ENCODE measurements around the gene NOG. TPM values are rescaled to one million over a fixed set of nuclear protein-coding genes. Genes with fewer than 3 reads are reported as not detected.

The NOG gene
- total RNA-seq, 2 experiments from 2014 or later: 23.5 to 25.8 TPM

DNA sequence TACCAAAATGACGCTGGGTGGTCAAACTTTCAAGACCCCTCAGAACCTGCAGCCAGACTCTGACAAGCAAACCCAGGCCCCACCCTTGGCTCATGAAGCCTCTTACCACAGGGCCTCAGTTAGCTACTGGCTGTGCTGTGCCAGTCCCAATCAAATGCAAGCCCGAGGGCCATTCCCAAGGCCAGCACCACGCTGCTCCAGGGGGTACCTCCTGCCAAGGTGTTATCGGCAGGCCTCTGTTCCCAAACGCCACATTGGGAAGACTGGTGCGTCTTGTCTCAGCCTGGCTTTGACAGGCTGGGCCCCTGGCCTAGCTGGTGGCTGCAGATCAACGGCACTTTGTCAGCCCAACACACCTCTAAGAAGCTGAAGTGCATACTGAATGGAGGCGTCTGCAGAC lies 35.8 kb upstream of the NOG start:
- H3K27me3 Mint-ChIP-seq: peaks cover 7% of the 10 kb centered on the region

DNA sequence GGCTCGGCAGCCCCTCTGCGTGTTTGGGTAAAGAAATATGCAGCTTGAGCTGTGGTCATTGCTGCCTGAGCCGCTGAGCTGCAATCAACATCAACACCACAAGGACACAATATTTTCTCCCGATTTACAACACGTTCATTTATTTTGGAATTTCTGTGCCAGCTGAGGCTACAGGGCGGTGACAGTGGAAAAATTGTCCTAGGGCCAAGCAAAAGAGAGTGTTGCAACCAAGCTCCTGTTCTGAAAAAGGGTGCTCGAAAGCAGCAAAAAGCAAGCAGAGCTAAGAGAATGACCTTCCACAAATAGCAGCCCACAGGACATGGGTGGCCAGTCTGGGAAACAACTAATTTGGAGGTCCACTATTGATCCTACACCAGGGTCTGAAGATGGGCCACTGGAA lies 35.4 kb upstream of the NOG start:
- CTCF ChIA-PET: no interaction called here
- Mint-ChIP-seq H3K36me3 (ENCODE audit: low read depth) (no peaks in the 10 kb centered on the region), H3K4me1 (ENCODE audit: low read depth) (no peaks in the 10 kb centered on the region), H3K27ac (no peak overlapping the region), H3K9me3 (no peaks in the 10 kb centered on the region), H3K4me3 (no peak overlapping the region), H3K27me3 (peaks cover 6% of the 10 kb centered on the region)
- DNase-seq (no peak), ATAC-seq (no peak)
- TF ChIP-seq, protein P1, sequence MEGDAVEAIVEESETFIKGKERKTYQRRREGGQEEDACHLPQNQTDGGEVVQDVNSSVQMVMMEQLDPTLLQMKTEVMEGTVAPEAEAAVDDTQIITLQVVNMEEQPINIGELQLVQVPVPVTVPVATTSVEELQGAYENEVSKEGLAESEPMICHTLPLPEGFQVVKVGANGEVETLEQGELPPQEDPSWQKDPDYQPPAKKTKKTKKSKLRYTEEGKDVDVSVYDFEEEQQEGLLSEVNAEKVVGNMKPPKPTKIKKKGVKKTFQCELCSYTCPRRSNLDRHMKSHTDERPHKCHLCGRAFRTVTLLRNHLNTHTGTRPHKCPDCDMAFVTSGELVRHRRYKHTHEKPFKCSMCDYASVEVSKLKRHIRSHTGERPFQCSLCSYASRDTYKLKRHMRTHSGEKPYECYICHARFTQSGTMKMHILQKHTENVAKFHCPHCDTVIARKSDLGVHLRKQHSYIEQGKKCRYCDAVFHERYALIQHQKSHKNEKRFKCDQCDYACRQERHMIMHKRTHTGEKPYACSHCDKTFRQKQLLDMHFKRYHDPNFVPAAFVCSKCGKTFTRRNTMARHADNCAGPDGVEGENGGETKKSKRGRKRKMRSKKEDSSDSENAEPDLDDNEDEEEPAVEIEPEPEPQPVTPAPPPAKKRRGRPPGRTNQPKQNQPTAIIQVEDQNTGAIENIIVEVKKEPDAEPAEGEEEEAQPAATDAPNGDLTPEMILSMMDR (IDR thresholded peaks at IDR 0.05): no peak
- intact Hi-C loops (cut with micrococcal nuclease): no loop called here
- POLR2A ChIA-PET: no interaction called here

More for the DNA sequence above, 35.8 kb upstream of the NOG start:
- H3K36me3 Mint-ChIP-seq (ENCODE audit: low read depth): no peaks in the 10 kb centered on the region
- DNase-seq (no peak), ATAC-seq (no peak)
- POLR2A ChIA-PET: no interaction called here
- intact Hi-C loops (cut with micrococcal nuclease): no loop called here
- H3K9me3 Mint-ChIP-seq: no peaks in the 10 kb centered on the region
- no peak overlapping the region for H3K4me3 Mint-ChIP-seq
- TF ChIP-seq, protein P1 (IDR thresholded peaks at IDR 0.05): no peak
- no peaks in the 10 kb centered on the region for H3K4me1 Mint-ChIP-seq (ENCODE audit: low read depth)
- CTCF ChIA-PET: no interaction called here
- no peak overlapping the region for H3K27ac Mint-ChIP-seq

DNA sequence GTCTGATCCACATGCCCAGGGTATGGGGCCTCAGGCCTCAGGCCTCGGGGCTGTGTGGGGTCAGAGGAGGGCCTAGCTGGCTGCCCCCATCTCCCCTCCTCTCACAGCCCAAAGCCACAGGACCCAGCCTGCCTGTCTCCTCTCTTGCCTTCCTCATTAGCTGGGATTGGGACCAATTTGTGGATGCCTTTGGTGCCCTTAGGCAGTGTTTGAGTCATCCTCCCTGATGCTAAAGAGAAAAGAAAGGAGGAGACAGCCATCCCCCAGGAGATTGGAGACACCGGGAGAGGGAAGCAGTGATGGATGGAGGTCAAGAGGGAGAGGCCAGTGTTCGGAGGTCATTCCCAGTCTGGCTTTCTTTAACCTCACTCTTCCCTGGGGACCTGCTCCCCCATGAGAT lies 23.3 kb upstream of the NOG start:
- Mint-ChIP-seq H3K9me3 (no peaks in the 10 kb centered on the region), H3K4me3 (no peak overlapping the region), H3K27ac (no peak overlapping the region), H3K4me1 (ENCODE audit: low read depth) (no peaks in the 10 kb centered on the region), H3K27me3 (peaks cover 5% of the 10 kb centered on the region), H3K36me3 (ENCODE audit: low read depth) (no peaks in the 10 kb centered on the region)
- DNase-seq: no peak
- ATAC-seq: no peak
- TF ChIP-seq, protein P1 (IDR thresholded peaks at IDR 0.05): no peak
- intact Hi-C loops (cut with micrococcal nuclease): no loop called here
- POLR2A ChIA-PET: interaction anchor here (1.4 kb wide), 1 partner anchor 9 kb away, joined by 4 read pairs; no protein-coding TSS in a partner anchor
- CTCF ChIA-PET: no interaction called here

DNA sequence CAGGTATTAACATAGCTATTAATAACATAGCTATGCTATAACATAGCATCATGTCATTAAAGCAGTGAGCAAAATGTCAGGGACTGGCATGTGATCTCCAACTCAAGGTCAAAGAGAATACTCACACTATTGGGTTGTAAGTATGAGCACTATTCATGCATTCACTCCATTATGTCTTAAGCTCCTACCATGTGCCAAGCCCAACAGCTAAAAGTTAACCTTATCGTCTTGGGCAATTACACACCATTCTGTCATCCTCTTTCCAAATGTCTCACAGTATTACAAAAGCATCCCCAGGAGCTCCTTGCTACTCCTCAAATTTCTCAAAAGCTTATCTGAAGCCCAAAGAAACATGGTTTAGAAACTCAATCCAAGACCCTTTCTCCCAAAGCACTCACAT lies 22.0 kb upstream of the NOG start:
- Mint-ChIP-seq H3K4me1 (ENCODE audit: low read depth) (no peaks in the 10 kb centered on the region), H3K27me3 (peaks cover 7% of the 10 kb centered on the region), H3K36me3 (ENCODE audit: low read depth) (no peaks in the 10 kb centered on the region), H3K4me3 (no peak overlapping the region), H3K9me3 (no peaks in the 10 kb centered on the region), H3K27ac (no peak overlapping the region)
- ChIA-PET POLR2A (no interaction called here), CTCF (interaction anchor here (0.9 to 1.6 kb wide), 3 partner anchors 54 to 144 kb away, joined by 3 to 5 read pairs (median 3); no protein-coding TSS in a partner anchor)
- ATAC-seq (no peak), DNase-seq (no peak)
- intact Hi-C loops (cut with micrococcal nuclease): no loop called here
- TF ChIP-seq, protein P1 (IDR thresholded peaks at IDR 0.05): no peak

DNA sequence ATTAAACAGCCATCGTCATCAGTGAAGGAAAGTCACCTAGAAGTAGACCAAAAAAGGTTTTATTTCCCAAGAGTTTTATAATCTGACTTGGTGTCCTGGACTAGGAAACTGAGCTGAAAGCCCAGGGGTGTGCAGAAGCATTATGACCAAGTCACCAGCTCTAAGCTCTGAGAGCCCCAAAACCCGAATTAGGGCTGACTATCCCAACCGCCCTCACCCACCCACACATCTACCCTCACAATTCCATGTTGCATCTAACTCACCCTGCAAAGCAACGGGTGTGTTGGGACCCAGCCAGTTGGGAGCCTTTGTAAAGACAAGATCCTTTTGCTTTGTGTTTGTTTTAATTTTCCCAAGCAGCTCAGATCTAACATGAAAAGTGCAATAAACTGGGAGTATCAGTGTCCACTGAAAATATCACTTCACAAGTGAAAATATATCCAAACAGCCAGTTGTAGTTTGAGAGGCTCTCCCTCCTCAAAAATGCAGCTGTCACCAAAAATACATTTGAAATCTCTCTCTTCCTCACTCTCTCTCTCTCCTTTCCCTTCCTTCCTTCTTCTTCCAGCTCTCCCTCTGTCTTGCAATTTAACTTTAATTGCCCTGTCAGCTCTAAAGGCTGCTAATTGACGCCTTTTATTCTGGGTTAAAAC lies 16.2 kb upstream of the NOG start:
- DNase-seq: no peak
- ChIA-PET POLR2A (no interaction called here), CTCF (interaction anchor here (1.0 to 1.9 kb wide), 6 partner anchors 13 to 203 kb away, joined by 3 to 9 read pairs (median 4); no protein-coding TSS in a partner anchor)
- H3K36me3 Mint-ChIP-seq (ENCODE audit: low read depth): no peaks in the 10 kb centered on the region
- TF ChIP-seq, protein P1 (IDR thresholded peaks at IDR 0.05): no peak
- peaks cover 8% of the 10 kb centered on the region for H3K27me3 Mint-ChIP-seq
- H3K27ac Mint-ChIP-seq: no peak overlapping the region
- intact Hi-C loops (cut with micrococcal nuclease): no loop called here
- no peaks in the 10 kb centered on the region for H3K4me1 Mint-ChIP-seq (ENCODE audit: low read depth)
- H3K4me3 Mint-ChIP-seq: no peak overlapping the region
- no peaks in the 10 kb centered on the region for H3K9me3 Mint-ChIP-seq
- no peak for ATAC-seq

All from activated CD8-positive, alpha-beta T cell treated with anti-CD3 and anti-CD28 coated beads for 36 hours (primary cell).